CD4-positive, CD25-positive, alpha-beta regulatory T cell (primary cell): ENCODE data around the gene PEA15. TPM values are rescaled to one million over a fixed set of nuclear protein-coding genes. Genes with fewer than 3 reads are reported as not detected.

Experiments used
- ATAC-seq, 2 donors: fragments of 150-1000 bp; cut with Tn5 transposase; one replicate each; pipeline ENCODE4 v1.10.0; 2021; ENCODE audit warnings: low read depth in 2 of 2, moderate number of reproducible peaks in 2 of 2, moderate library complexity in 1 of 2
- DNase-seq, 3 donors: peaks; one replicate each; pipeline versions ENCODE4 v3.0.0 to v3.0.0-alpha.2; 2012 to 2022; ENCODE audit warnings: mixed read lengths in 1 of 3
- H3K27ac ChIP-seq: one replicate; pipeline ENCODE4 v1.7.0; 2013; ENCODE audit warnings: mild to moderate bottlenecking, low read length; ENCODE audit not compliant: insufficient read depth, poor library complexity, severe bottlenecking
- H3K27me3 ChIP-seq: one replicate; pipeline ENCODE4 v1.7.0; 2013; ENCODE audit warnings: low read length; ENCODE audit not compliant: control insufficient read depth, insufficient read depth
- H3K36me3 ChIP-seq: one replicate; pipeline ENCODE4 v1.7.0; 2013; ENCODE audit warnings: mild to moderate bottlenecking, low read length, moderate library complexity; ENCODE audit not compliant: control insufficient read depth, insufficient read depth
- H3K4me1 ChIP-seq: 2 replicates; pipeline ENCODE4 v1.7.0; 2013; ENCODE audit warnings: mild to moderate bottlenecking, low read length; ENCODE audit not compliant: insufficient read depth, control insufficient read depth, poor library complexity, severe bottlenecking
- H3K4me3 ChIP-seq: one replicate; pipeline ENCODE4 v1.7.0; 2013; ENCODE audit warnings: low read depth, mild to moderate bottlenecking, low read length, moderate library complexity
- H3K9me3 ChIP-seq, 2 experiments: 1 replicate in 1 of 2; 2 replicates in 1 of 2; pipeline ENCODE4 v1.7.0; 2013; ENCODE audit warnings: low read length in 2 of 2, mild to moderate bottlenecking in 1 of 2, moderate library complexity in 1 of 2; ENCODE audit not compliant: control insufficient read depth in 2 of 2
- H3K27ac Mint-ChIP-seq, 3 donors: one replicate each; pipeline ENCODE4 v1.8.0; 2020 to 2022; ENCODE audit warnings: mild to moderate bottlenecking in 3 of 3, mixed read lengths in 3 of 3, moderate library complexity in 2 of 3
- H3K27me3 Mint-ChIP-seq: one replicate; pipeline ENCODE4 v1.8.0; 2022; ENCODE audit warnings: mild to moderate bottlenecking, mixed read lengths
- H3K36me3 Mint-ChIP-seq: one replicate; pipeline ENCODE4 v1.8.0; 2020; ENCODE audit warnings: mixed read lengths
- H3K4me1 Mint-ChIP-seq, 4 donors: one replicate each; pipeline ENCODE4 v1.8.0; 2020 to 2022; ENCODE audit warnings: mixed read lengths in 4 of 4, mild to moderate bottlenecking in 1 of 4
- H3K4me3 Mint-ChIP-seq, 4 donors: one replicate each; pipeline ENCODE4 v1.8.0; 2020 to 2022; ENCODE audit warnings: mild to moderate bottlenecking in 4 of 4, mixed read lengths in 4 of 4, moderate library complexity in 3 of 4
- H3K9me3 Mint-ChIP-seq, 7 donors: one replicate each; pipeline ENCODE4 v1.8.0; 2020 to 2022; ENCODE audit warnings: mixed read lengths in 7 of 7, mild to moderate bottlenecking in 3 of 7, moderate library complexity in 2 of 7
- polyA plus RNA-seq, 4 donors: library from polyadenylated mRNA; unstranded; fragments of 300-500 nt; fragmentation: Illumina TruSeq; gene quantifications; one replicate each; pipeline ENCODE4 v1.2.3, GENCODE V29; 2021
- total RNA-seq: library from RNA; stranded (reverse); gene quantifications from one replicate; pipeline ENCODE4 v1.2.3, GENCODE V29; 2022

Gene PEA15
- total and polyA plus RNA-seq, 5 donors from 2014 or later = 7.5 to 21.5 (median 8.7) TPM

DNA sequence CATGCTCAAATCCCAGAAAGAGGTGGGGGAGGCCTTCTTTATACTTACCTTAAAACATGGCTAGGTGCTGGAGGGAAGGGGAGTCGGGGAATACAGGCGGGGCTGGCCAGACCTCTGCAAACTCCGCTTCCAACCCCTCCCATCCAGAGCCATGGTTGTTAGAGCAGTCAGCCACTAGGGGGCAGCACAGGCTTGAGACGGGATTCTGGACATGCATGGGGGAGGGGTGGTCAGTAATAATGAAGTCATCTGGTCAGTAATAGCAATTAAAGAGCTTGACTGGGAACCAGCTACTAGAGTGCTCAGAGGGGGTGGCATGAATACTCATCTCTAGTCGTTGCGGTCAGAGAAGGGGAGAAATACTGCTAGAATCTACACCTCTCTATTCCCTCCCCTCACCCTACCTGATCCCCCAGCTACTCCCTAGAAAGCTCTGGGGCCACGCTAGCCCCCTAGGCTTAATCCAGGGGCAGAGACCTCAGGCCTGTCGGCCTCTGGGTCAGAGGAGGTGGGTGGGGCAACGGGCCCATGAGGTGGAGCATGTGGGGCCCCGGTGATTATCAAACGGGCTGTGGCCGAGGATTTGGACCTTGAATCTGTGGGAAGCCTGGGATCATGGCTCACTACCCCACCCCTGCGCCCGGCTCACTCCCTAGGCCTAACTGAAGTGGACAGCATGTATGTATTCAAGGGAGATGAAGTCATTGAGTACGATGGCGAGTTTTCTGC lies 11.9 kb upstream of the PEA15 start:
- no peaks in the 10 kb centered on the region for H3K4me1 ChIP-seq
- H3K36me3 ChIP-seq = no peaks in the 10 kb centered on the region
- no peak overlapping the region for H3K27ac ChIP-seq
- no peak overlapping the region for H3K27ac Mint-ChIP-seq
- H3K4me3 Mint-ChIP-seq = no peak overlapping the region
- H3K36me3 Mint-ChIP-seq = no peaks in the 10 kb centered on the region
- H3K27me3 ChIP-seq = no peaks in the 10 kb centered on the region
- H3K27me3 Mint-ChIP-seq = peaks cover 5% of the 10 kb centered on the region
- ATAC-seq (peak; percentile 72 to 80), DNase-seq (peak; percentile 70 to 72 (median 71))
- no peak overlapping the region for H3K4me3 ChIP-seq
- no peaks in the 10 kb centered on the region for H3K4me1 Mint-ChIP-seq
- no peaks in the 10 kb centered on the region for H3K9me3 ChIP-seq
- H3K9me3 Mint-ChIP-seq = no peaks in the 10 kb centered on the region

GRCh38 chr1:160193832-160194736 lies 11.1 kb upstream of the PEA15 start:
- Mint-ChIP-seq H3K4me3 (no peak overlapping the region), H3K36me3 (no peaks in the 10 kb centered on the region), H3K27me3 (peaks cover 5% of the 10 kb centered on the region), H3K27ac (no peak overlapping the region), H3K4me1 (no peaks in the 10 kb centered on the region), H3K9me3 (no peaks in the 10 kb centered on the region)
- no peak overlapping the region for H3K4me3 ChIP-seq
- ATAC-seq (no peak), DNase-seq (no peak)
- H3K27ac ChIP-seq = no peak overlapping the region
- no peaks in the 10 kb centered on the region for H3K9me3 ChIP-seq
- no peaks in the 10 kb centered on the region for H3K27me3 ChIP-seq
- no peaks in the 10 kb centered on the region for H3K36me3 ChIP-seq
- no peaks in the 10 kb centered on the region for H3K4me1 ChIP-seq

DNA sequence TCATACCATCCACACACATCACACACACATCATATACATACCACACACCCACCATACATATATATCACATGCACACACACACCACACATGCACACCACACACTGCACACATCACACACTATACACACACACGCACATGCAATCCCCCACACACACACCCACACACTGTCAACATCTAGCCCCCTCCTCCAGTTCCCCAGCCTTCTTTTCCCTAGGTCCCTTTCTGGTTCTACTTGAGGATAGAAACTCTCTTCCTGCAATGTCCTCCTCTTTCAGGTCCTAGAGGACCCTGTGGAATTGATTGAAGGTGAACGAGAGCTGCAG lies 10.5 kb upstream of the PEA15 start:
- Mint-ChIP-seq H3K36me3 (no peaks in the 10 kb centered on the region), H3K27me3 (peaks cover 5% of the 10 kb centered on the region), H3K4me1 (no peaks in the 10 kb centered on the region), H3K9me3 (no peaks in the 10 kb centered on the region), H3K4me3 (no peak overlapping the region), H3K27ac (no peak overlapping the region)
- no peaks in the 10 kb centered on the region for H3K27me3 ChIP-seq
- H3K4me1 ChIP-seq = no peaks in the 10 kb centered on the region
- no peak overlapping the region for H3K4me3 ChIP-seq
- DNase-seq = no peak
- no peak overlapping the region for H3K27ac ChIP-seq
- ATAC-seq = no peak
- no peaks in the 10 kb centered on the region for H3K9me3 ChIP-seq
- H3K36me3 ChIP-seq = no peaks in the 10 kb centered on the region

GRCh38 chr1:160196143-160196542 lies 9.0 kb upstream of the PEA15 start:
- no peak for ATAC-seq
- Histone ChIP-seq H3K27me3 (no peaks in the 10 kb centered on the region), H3K9me3 (no peaks in the 10 kb centered on the region), H3K4me3 (no peak overlapping the region), H3K36me3 (no peaks in the 10 kb centered on the region), H3K27ac (no peak overlapping the region), H3K4me1 (no peaks in the 10 kb centered on the region)
- no peaks in the 10 kb centered on the region for H3K4me1 Mint-ChIP-seq
- no peaks in the 10 kb centered on the region for H3K9me3 Mint-ChIP-seq
- H3K36me3 Mint-ChIP-seq = no peaks in the 10 kb centered on the region
- no peak overlapping the region for H3K27ac Mint-ChIP-seq
- no peak for DNase-seq
- no peaks in the 10 kb centered on the region for H3K27me3 Mint-ChIP-seq
- H3K4me3 Mint-ChIP-seq = no peak overlapping the region

DNA sequence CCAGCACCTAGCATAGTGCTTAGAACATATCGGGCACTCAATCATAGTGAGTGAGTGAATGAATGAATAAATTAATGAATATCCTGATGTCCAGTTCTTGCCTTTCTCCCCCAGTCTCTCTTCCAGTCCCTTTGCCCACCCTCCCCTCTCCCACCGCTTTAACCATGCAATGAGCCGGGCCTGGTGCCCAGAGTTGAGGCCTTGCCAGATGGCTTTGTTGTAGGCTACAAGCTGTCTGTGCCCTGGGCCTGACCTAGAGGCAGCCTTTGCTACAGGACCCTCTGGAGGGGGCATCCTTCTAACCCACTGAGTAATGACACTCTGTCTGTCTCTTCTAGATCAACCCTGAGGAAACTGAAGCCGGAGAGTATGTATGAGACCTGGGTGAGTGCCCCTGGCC lies 8.0 kb upstream of the PEA15 start:
- ATAC-seq (no peak), DNase-seq (no peak)
- no peak overlapping the region for H3K27ac Mint-ChIP-seq
- Histone ChIP-seq H3K36me3 (no peaks in the 10 kb centered on the region), H3K4me1 (no peaks in the 10 kb centered on the region), H3K27me3 (no peaks in the 10 kb centered on the region), H3K27ac (no peak overlapping the region), H3K9me3 (no peaks in the 10 kb centered on the region), H3K4me3 (no peak overlapping the region)
- no peaks in the 10 kb centered on the region for H3K27me3 Mint-ChIP-seq
- H3K4me3 Mint-ChIP-seq = no peak overlapping the region
- no peaks in the 10 kb centered on the region for H3K9me3 Mint-ChIP-seq
- no peaks in the 10 kb centered on the region for H3K4me1 Mint-ChIP-seq
- H3K36me3 Mint-ChIP-seq = no peaks in the 10 kb centered on the region

GRCh38 chr1:160200786-160201185 lies 4.4 kb upstream of the PEA15 start:
- peaks cover 0 to 14% (median 11%) of the 10 kb centered on the region in 4 donors for H3K4me1 Mint-ChIP-seq
- Histone ChIP-seq H3K4me1 (peaks cover 7% of the 10 kb centered on the region), H3K4me3 (no peak overlapping the region), H3K27me3 (no peaks in the 10 kb centered on the region), H3K27ac (no peak overlapping the region), H3K9me3 (no peaks in the 10 kb centered on the region), H3K36me3 (no peaks in the 10 kb centered on the region)
- no peak for ATAC-seq
- no peaks in the 10 kb centered on the region for H3K27me3 Mint-ChIP-seq
- no peak for DNase-seq
- no peaks in the 10 kb centered on the region for H3K9me3 Mint-ChIP-seq
- H3K27ac Mint-ChIP-seq = no peak overlapping the region
- no peak overlapping the region for H3K4me3 Mint-ChIP-seq
- no peaks in the 10 kb centered on the region for H3K36me3 Mint-ChIP-seq

DNA sequence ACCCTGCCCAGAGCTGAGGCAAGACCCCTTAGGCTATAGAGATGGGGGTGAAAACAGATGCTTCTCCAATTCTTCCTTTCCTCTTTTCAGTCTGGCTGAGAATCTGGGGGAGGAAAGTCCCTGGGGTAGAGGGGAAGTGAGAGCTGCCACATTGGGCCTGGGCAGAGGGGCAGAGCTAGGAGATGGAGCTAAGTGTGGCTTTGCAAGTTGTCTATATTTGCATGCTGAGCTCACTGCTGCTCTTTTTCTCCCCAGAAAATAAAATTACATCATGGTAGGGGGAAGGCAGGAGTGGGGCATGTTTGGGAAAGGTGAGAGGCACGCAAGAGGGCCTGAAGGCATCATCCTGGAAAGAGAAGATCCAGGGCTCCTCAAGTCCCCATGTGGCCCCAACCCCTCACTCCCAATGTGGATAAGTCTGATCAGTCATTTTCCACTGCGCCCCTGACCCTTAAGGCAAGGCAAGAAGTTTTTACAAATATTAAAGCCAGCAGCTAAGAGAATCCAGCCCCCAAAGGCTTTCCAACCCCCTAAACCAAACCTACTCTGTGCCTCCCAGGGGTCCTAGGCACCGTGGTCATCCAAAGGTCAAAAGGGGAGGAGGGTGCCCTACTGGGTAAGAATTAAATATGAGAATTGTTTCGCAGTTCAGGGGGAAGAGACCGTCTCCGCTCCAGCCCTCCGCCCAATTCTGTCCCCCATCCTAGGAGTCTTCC lies 500 bp upstream of the PEA15 start:
- Histone ChIP-seq H3K4me3 (no peak overlapping the region), H3K4me1 (peaks cover 14% of the 10 kb centered on the region), H3K9me3 (no peaks in the 10 kb centered on the region), H3K36me3 (no peaks in the 10 kb centered on the region), H3K27ac (peak overlapping the region; percentile 73), H3K27me3 (no peaks in the 10 kb centered on the region)
- no peaks in the 10 kb centered on the region for H3K9me3 Mint-ChIP-seq
- H3K36me3 Mint-ChIP-seq = no peaks in the 10 kb centered on the region
- peak; percentile 7 to 15 for ATAC-seq
- H3K27ac Mint-ChIP-seq = peak overlapping the region; percentile 72 to 95 (median 91)
- peak overlapping the region; percentile 87 to 95 (median 91) for H3K4me3 Mint-ChIP-seq
- no peak for DNase-seq
- peaks cover 0 to 46% (median 33%) of the 10 kb centered on the region in 4 donors for H3K4me1 Mint-ChIP-seq
- no peaks in the 10 kb centered on the region for H3K27me3 Mint-ChIP-seq
